ENCODE results near the gene NCOA3.
A peak's percentile ranks its signal among the peaks of the same experiment; 100 is the strongest.

Gene NCOA3

DNA sequence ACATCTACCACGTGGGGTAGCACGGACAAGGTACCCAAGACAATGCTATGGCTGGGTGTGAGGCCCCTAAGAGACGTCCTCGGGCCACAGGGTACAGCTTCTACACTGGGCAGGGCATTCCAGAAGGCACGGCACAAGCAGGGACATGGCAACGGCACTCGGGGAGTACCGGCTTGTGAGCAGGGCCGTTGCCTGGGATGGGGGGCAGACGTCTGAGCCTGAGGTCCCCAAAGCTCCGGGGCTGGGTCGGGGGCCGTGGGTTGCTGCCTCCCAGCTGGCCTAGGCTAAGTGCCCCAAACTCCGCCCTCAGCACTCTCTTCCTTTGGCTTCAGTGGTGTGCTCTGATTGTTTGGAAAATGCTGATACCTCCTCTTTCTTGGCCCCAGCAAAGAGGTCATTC lies 173.0 kb downstream of the NCOA3 start:
- DNase-seq (ENCODE audit: extremely low spot score) = no peak
- no peak for TF ChIP-seq ARNT (IDR thresholded peaks at IDR 0.05)
- no peak for TF ChIP-seq FOXK2 (IDR thresholded peaks at IDR 0.05)
- no peak for TF ChIP-seq NFRKB (IDR thresholded peaks at IDR 0.05)
- no peak for TF ChIP-seq HDGF (IDR thresholded peaks at IDR 0.05; ENCODE audit: borderline replicate concordance)
- no peak for TF ChIP-seq BHLHE40 (IDR thresholded peaks at IDR 0.05; ENCODE audit: borderline replicate concordance)
- CTCF ChIA-PET = interaction anchor here (1.0 to 1.3 kb wide), 2 partner anchors 9 to 946 kb away, joined by 3 to 5 read pairs; no protein-coding TSS in a partner anchor
- POLR2A ChIA-PET = no interaction called here

DNA sequence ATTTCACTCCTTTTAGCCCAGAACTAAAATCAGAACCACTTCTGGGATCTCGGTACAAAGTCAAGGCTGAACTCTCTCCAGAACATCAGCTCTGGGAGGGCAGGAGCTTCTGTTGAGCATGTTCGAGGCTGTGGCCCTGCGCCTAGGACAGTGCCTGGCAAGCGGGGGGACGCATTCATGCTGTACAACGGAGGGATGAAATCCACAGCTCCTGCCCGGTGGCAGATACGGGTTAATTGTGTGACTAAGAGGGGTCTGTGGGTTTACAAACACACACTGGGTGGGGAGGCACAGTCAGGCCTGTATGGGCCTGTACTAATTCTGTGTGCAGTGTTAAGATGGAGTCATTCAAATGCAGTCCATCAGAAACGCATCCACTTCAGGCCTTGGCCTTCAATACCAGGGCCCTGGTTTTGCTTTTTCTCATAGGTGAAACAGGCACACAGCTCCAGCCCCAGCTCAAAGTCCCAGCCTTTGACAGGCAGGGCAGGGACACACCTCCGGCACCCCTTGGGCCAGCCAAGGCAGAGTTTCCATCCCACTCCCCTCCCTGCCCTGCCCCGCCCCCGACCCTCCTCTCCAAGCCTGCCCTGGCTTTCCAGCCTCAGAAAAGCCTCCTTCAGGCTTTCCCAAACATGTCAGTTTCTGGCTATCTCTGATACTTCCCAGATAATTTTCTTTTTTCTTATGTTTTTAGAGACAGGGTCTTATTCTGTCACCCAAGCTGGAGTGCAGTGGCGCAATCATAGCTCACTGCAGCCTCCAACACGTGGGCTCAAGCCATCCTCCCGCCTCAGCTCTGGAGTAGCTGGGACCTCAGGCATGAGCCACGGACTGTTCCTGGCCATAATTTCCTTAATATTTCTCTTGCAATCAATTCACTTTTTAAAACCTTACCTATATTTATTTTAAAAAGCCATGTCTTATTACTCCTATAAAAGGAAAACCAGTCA lies 173.8 kb downstream of the NCOA3 start:
- TF ChIP-seq L3MBTL2 (conservative IDR thresholded peaks at IDR 0.05) = no peak
- TF ChIP-seq BHLHE40 (IDR thresholded peaks at IDR 0.05; ENCODE audit: borderline replicate concordance) = no peak
- no peak for TF ChIP-seq LEF1 (IDR thresholded peaks at IDR 0.05; ENCODE audit: borderline replicate concordance)
- CTCF ChIA-PET = interaction anchor here (0.7 to 1.3 kb wide), 2 partner anchors 797 to 945 kb away, joined by 3 to 5 read pairs; no protein-coding TSS in a partner anchor
- DNase-seq (ENCODE audit: extremely low spot score) = no peak
- POLR2A ChIA-PET = no interaction called here

DNA sequence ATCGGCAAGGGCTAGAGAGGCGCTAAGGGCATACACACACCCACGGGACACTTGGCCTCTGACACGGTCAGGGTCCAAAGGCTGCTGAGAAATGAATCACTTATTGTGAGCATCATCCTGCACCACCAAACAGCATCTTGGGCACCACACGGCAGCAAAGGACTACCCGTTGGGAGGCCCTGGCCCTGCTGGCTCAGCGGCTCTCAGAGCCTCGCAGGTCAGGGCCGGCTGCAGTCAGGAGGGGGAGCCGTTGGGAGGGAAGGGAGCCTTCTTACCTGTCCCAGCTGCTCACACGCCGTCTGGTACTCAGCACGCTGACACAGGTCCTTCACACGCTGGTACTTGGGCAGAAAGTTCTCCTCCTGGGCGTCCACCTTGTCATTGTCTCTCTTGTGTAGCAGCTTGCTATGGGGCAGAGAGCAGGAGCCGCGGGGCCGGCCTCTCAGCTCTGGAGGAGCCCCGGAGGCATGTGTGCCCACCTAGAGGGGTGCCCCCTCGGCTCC lies 174.6 kb downstream of the NCOA3 start:
- no peak for TF ChIP-seq L3MBTL2 (conservative IDR thresholded peaks at IDR 0.05)
- no peak for TF ChIP-seq SUZ12 (IDR thresholded peaks at IDR 0.05)
- TF ChIP-seq HDGF (IDR thresholded peaks at IDR 0.05; ENCODE audit: borderline replicate concordance) = no peak
- ChIA-PET POLR2A (no interaction called here), CTCF (interaction anchor here (0.7 kb wide), 1 partner anchor 796 kb away, joined by 3 read pairs; no protein-coding TSS in a partner anchor)
- DNase-seq (ENCODE audit: extremely low spot score) = no peak

DNA sequence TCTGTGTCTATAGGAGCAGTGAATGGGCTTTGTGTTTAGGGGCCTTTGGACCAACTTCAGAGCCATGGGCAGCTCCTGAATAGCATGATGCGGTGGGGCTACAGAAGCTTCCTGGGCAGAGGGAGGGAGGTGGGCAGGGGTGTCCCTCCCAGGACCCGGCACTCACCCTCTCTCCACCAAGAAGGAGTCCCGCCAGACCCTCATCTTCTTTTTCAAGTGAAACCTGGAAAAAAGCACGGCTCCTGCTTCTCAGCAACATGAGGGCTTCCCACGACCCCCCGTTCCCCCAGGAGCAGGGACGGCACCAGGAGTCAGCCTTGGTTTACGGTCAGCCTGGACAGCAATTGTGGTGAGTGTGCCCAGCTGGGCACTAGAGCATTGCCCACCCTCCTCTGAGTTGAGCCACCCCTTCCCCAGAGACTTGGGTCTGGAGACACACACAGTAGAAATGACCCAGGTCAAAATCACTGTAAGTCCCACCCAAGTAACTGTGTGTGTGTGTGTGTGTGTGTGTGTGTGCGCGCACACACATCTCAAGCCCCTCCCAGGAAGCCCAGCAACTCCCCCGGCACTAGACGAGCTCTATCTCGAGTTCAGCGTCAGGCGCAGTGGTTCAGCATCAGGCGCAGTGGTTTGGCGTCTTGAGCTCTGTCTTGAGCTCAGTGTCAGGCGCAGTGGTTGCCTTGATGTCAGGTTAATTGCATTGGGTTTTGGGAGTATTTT lies 175.4 kb downstream of the NCOA3 start:
- TF ChIP-seq ZNF384 (IDR thresholded peaks at IDR 0.05) (no peak), CTBP1 (IDR thresholded peaks at IDR 0.05; ENCODE audit: borderline replicate concordance) (no peak), FOXK2 (IDR thresholded peaks at IDR 0.05) (no peak), HDGF (IDR thresholded peaks at IDR 0.05; ENCODE audit: borderline replicate concordance) (no peak), FOXA1 (IDR thresholded peaks at IDR 0.05) (no peak), ELF4 (IDR thresholded peaks at IDR 0.05) (no peak), SUZ12 (IDR thresholded peaks at IDR 0.05) (no peak), L3MBTL2 (conservative IDR thresholded peaks at IDR 0.05) (no peak), ARNT (IDR thresholded peaks at IDR 0.05) (no peak), BHLHE40 (IDR thresholded peaks at IDR 0.05; ENCODE audit: borderline replicate concordance) (no peak)
- TF ChIP-seq, protein P1, sequence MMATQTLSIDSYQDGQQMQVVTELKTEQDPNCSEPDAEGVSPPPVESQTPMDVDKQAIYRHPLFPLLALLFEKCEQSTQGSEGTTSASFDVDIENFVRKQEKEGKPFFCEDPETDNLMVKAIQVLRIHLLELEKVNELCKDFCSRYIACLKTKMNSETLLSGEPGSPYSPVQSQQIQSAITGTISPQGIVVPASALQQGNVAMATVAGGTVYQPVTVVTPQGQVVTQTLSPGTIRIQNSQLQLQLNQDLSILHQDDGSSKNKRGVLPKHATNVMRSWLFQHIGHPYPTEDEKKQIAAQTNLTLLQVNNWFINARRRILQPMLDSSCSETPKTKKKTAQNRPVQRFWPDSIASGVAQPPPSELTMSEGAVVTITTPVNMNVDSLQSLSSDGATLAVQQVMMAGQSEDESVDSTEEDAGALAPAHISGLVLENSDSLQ (IDR thresholded peaks at IDR 0.05) = no peak
- POLR2A ChIA-PET = no interaction called here
- no peak for DNase-seq (ENCODE audit: extremely low spot score)
- CTCF ChIA-PET = interaction anchor here (1.6 to 1.9 kb wide), 2 partner anchors 619 to 944 kb away, joined by 4 to 13 read pairs; no protein-coding TSS in a partner anchor

DNA sequence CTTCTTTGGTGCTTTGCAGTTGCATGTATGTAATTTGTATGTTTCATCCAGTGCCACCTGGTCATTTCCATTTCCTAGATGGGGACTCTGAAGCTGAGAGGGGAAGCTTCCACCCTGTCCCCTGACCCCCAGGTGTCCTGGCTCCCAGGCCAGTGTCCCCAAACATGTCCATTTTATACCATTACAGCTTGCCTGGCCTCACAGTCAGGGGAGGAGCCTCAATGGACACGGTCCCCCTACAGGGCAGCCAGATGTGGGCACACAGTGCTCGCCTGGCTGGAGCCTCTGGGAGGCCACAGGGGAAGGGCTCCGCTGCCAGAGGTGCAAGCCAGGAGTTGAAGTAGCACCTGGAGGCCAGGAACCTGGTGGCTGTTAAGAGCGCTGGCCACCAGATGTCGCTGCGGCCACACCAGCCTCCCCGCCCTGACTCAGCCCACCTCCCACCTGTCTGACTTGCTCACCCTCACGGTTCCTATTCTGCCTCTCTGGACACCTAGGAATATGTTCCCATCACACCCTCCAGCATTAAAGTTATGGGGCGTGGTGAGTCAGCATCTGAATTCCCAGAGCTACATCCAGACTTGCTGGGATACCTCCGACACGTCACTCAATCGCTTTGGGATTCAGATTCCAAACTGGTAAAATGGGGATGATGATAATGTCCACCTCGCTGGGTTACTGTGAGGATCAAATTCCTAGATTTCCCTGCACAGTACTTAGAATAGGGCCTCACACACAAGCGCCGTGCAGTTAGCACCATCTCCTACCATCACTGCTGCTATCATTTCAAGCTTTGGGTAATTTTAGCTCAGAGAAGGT lies 176.2 kb downstream of the NCOA3 start:
- ChIA-PET CTCF (interaction anchor here (0.8 to 1.9 kb wide), 3 partner anchors 21 to 943 kb away, joined by 3 to 13 read pairs (median 4); no protein-coding TSS in a partner anchor), POLR2A (no interaction called here)
- no peak for TF ChIP-seq ARNT (IDR thresholded peaks at IDR 0.05)
- no peak for TF ChIP-seq ELF4 (IDR thresholded peaks at IDR 0.05)
- TF ChIP-seq LEF1 (IDR thresholded peaks at IDR 0.05; ENCODE audit: borderline replicate concordance) = no peak
- no peak for TF ChIP-seq FOXA1 (IDR thresholded peaks at IDR 0.05)
- TF ChIP-seq L3MBTL2 (conservative IDR thresholded peaks at IDR 0.05) = no peak
- no peak for TF ChIP-seq HDGF (IDR thresholded peaks at IDR 0.05; ENCODE audit: borderline replicate concordance)
- no peak for TF ChIP-seq SP1 (IDR thresholded peaks at IDR 0.05)
- no peak for TF ChIP-seq BHLHE40 (IDR thresholded peaks at IDR 0.05; ENCODE audit: borderline replicate concordance)
- no peak for TF ChIP-seq NFRKB (IDR thresholded peaks at IDR 0.05)
- no peak for TF ChIP-seq CTBP1 (IDR thresholded peaks at IDR 0.05; ENCODE audit: borderline replicate concordance)
- peak; percentile 74 for DNase-seq (ENCODE audit: extremely low spot score)

DNA sequence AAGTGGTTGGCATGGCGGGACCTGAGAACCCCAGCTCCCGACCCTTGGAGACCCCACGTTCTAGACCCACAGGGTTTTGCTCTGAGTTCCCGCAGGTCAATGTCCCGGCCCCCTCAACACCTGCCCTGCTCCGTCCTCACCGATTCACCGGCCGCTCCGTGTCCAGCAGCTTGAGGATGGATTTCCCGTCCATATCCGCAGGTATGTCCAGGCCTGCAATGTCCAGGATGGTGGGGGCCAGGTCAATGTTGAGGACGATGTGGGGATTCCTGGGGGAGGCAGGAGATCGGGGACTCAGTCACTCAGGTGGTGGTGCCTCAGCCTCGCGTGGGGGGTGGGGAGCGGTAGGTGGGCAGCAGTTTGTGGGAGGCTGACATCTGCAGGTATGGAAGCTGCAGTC lies 176.8 kb downstream of the NCOA3 start:
- DNase-seq (ENCODE audit: extremely low spot score) = no peak
- TF ChIP-seq ELF4 (IDR thresholded peaks at IDR 0.05) = no peak
- TF ChIP-seq FOXA1 (IDR thresholded peaks at IDR 0.05) = no peak
- no peak for TF ChIP-seq SP1 (IDR thresholded peaks at IDR 0.05)
- no peak for TF ChIP-seq HDGF (IDR thresholded peaks at IDR 0.05; ENCODE audit: borderline replicate concordance)
- CTCF ChIA-PET = interaction anchor here (0.6 to 1.9 kb wide), 4 partner anchors 20 to 942 kb away, joined by 3 to 13 read pairs (median 4); no protein-coding TSS in a partner anchor
- POLR2A ChIA-PET = no interaction called here

DNA sequence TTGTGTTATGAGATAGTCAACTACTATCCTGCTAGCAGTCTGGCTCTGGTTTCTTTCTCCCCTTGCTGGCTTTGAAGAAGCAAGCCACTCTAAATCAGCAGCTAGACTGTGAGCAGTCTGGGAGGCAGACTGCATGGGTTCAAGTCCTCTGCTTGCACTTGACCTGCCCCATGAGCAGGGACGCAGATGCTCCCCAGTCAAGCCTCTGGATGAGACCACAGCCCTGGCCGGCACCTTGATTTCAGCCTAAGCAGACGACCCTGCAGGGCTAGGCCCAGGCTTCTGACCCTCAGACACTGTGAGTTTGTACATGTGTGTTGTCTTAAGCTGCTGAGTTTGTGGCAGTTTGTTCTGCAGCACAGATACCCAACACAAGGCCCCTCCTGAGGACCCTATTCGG lies 177.8 kb downstream of the NCOA3 start:
- CTCF ChIA-PET = no interaction called here
- no peak for DNase-seq (ENCODE audit: extremely low spot score)
- TF ChIP-seq LEF1 (IDR thresholded peaks at IDR 0.05; ENCODE audit: borderline replicate concordance) = no peak
- POLR2A ChIA-PET = no interaction called here
